GM21529 (cell line): Measurements from ENCODE around the gene GAPDH.
A peak's percentile ranks its signal among the peaks of the same experiment; 100 is the strongest.
"Not testable (repeated sequence)": the region's sequence is repeated elsewhere in the genome, so short reads cannot be mapped to it uniquely, and the experiment has no call there.

ENCODE experiments used
- ATAC-seq: cut with Tn5 transposase; IDR thresholded peaks from one replicate; pipeline ENCODE4 v1.9.1; 2021; ENCODE audit not compliant: unreplicated experiment

The GAPDH gene

DNA sequence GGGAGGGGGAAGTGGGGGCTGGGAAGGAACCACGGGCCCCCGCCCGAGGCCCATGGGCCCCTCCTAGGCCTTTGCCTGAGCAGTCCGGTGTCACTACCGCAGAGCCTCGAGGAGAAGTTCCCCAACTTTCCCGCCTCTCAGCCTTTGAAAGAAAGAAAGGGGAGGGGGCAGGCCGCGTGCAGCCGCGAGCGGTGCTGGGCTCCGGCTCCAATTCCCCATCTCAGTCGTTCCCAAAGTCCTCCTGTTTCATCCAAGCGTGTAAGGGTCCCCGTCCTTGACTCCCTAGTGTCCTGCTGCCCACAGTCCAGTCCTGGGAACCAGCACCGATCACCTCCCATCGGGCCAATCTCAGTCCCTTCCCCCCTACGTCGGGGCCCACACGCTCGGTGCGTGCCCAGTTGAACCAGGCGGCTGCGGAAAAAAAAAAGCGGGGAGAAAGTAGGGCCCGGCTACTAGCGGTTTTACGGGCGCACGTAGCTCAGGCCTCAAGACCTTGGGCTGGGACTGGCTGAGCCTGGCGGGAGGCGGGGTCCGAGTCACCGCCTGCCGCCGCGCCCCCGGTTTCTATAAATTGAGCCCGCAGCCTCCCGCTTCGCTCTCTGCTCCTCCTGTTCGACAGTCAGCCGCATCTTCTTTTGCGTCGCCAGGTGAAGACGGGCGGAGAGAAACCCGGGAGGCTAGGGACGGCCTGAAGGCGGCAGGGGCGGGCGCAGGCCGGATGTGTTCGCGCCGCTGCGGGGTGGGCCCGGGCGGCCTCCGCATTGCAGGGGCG lies at the start of gene GAPDH:
TSS of gene GAPDH (plus strand) at position 595 of the 772 bp plus-strand sequence. CDS start 316 bp downstream, outside the sequence.
- ATAC-seq = peak; percentile 51

- no peak for ATAC-seq
Measured at GRCh38 chr12:6488240-6488639, 46.1 kb upstream of the GAPDH start.

DNA sequence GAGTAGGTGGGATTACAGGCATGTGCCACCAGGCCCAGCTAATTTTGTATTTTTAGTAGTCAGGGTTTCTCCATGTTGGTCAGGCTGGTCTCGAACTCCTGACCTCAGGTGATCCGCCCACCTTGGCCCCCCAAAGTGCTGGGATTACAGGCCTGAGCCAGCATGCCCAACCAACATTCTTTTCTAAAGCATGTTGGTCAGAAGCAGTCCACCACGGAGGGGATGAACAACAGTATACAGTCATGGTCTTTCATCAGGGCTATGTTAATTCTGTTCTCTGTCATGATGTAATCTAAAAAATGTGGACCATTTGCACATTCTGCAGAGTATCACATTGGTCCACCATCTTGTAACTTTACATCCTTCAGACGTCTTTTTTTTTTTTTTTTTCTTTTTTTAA lies 44.9 kb upstream of the GAPDH start:
- ATAC-seq = no peak

DNA sequence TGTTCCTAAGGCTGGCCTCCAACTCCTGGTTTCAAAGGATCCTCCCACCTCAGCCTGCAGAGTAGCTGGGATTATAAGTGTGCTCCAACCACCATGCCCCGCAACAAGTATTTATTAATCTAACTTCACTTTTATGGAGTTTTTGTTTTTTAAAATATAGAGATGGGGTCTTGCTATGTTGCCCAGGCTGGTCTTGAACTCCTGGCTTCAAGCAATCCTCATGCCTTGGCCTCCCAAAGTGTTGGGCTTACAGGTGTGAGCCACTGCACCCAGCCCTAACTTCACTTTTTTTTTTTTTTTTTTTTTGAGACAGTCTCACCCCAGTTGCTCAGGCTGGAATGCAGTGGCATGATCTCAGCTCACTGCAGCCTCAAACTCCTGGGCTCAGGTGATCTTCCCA lies 43.6 kb upstream of the GAPDH start:
- not testable (repeated sequence) for ATAC-seq

DNA sequence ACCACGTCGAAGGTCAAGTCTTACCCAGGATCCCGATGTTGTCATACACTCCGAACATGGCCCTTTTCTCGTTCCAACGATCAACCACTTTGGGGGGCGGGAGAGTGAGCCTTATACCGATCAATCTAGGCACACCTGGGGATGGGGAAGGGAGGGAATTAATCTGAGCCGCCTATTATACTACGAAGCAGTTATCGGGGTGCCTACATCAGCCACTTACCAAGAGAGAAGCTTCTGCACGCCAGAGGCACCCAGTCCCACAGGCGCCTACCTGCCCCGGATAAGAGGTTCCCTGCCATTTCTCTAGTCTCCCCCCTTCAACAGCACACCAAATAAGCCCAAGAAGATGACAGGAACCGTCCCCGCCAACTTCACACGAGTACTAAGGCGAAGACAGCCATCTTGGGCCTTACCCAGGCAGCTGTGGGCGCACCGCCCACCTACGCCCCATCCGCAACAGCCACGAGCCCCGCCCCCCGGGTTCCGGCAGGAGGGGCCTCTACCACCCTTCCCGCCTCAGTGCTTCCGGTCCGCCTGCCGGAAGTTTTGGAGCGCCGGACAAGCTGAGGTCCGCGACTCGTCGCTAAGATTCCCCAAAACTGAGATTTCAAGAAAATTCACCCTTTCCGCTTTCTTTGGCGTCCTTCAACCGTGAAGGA lies 41.4 kb upstream of the GAPDH start, which contains the start of gene MRPL51:
TSS of gene MRPL51 (minus strand) at position 425 of the 659 bp plus-strand sequence. CDS start at position 299, 126 bp downstream.
- ATAC-seq = peak; percentile 54

DNA sequence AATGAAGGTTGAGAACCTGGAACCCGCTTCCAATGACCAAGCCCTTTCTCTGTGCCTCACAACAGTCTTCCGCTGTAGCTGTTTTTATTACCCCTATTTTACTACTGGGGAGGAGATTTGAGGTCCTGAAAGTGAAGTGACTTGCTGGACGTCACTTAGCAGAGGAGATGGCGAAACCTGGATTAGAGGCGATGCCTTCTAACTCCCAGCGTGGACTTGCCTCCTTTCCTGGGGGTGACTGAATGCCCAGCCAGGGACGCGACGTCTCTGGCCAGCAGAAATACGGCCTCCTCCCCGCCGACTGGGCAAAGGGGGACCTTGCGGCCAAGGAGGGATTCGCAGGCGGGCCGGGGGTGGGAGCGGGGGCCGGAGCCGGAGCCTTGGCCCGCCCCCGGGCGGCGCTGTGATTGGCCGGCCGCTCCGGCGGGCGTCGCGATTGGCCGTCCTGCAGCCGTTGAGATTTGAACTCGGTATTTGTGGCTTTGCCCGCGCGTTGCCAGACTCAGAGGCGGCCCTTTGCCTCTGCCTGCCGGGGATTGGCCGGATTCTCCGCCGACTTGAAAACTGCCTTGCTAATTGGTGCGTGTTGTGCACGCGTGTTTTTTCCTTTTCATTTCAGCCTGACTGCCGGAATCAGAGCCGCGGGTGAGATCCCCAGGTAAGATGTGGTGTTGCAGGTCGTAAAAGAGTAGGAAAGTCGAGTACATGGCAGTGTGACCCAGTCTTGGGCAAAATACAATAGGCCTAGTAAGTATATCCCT lies 40.6 kb upstream of the GAPDH start, which contains the start of gene NCAPD2:
TSS of gene NCAPD2 (plus strand) at position 606 of the 761 bp plus-strand sequence. CDS start 997 bp downstream, outside the sequence.
- ATAC-seq = peak; percentile 84

- ATAC-seq = no peak
Measured at GRCh38 chr12:6494258-6494743, 40.0 kb upstream of the GAPDH start.

DNA sequence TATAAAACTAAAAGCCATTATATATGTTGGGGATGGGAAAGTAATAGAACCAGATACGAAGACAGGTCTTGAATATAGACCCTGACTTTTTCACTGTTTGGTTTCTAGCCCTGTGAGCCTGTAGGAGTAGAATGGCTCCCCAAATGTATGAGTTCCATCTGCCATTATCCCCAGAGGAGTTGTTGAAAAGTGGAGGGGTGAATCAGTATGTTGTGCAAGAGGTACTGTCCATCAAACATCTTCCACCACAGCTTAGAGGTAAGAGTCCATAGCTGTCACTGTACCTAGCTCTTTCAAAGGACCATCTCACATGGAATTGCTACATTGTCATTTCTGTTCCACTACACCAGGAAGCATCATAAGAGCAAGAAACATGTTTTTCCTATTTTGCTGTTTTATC lies 39.3 kb upstream of the GAPDH start:
- no peak for ATAC-seq

DNA sequence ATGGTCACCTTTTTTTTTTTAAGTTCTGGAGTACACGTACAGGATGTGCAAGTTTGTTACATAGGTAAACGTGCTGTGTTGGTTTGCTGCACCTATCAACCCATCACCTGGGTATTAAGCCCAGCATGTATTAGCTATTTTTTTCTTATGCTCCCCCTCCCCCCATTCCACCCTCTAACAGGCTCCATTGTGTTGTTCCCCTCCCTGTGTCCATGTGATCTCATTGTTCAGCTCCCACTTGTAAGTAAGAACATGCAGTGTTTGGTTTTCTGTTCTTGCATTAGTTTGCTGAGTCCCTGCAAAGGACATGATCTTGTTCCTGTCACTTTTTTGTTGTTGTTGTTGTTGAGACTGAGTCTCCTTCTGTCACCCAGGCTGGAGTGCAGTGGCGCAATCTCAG lies 37.0 kb upstream of the GAPDH start:
- not testable (repeated sequence) for ATAC-seq

DNA sequence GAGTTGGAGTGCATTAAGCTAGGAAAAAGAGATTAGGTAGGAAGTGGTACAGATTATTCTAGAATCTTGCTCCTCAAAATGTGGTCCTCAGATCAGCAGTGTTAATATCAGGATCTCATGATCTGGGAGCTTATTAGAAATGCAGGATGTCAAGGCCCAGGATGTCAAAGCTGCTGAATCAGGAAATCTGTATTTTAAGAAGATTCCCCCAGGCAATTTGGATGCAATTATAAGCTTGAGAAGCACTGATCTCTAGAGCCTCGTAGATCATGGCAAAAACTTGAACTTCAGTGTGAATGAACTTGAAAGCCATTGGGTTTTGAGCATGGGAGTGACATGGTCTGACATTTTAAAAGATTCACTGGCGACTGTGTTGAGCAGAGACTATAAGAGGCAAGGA lies 33.9 kb upstream of the GAPDH start:
- no peak for ATAC-seq

- ATAC-seq = no peak
Measured at GRCh38 chr12:6507102-6507998, 27.0 kb upstream of the GAPDH start.

GRCh38 chr12:6508087-6508486 lies 26.2 kb upstream of the GAPDH start:
- ATAC-seq = no peak

- no peak for ATAC-seq
Measured at GRCh38 chr12:6520186-6520585, 14.1 kb upstream of the GAPDH start.

DNA sequence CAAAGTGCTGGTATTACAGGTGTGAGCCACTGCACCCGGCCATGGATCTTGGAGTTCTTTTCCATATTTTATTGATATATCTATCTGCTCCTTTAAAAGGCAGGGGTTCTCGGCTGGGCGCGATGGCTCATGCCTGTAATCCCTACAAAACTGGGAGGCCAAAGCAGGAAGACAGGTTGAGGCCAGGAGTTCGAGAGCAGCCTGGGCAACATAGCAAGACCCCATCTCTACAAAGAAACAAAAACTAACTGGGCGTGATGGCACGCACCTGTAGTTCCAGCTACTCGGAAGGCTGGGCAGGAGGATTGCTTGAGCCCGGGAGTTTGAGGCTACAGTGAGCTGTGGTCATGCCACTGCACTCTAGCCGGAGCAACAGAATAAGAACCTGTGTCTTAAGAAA lies 12.1 kb upstream of the GAPDH start:
- ATAC-seq = no peak

DNA sequence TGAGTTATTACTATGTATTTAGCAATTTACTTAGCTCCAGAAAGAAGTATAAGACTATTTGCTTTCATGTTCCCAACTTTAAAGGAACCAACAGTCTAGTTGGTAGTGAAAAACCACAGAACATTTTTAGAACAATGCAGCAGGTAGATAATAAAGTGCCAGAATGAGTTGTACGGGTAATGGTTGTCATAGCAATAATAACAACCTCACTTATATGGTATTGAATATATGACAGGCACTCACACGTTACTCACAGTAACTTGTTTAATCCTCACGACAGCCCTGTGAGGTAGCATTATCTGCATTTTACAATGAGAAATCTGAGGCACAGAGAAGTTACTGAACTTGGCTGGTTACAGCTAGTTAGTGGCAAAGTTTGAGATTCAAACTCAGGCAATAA lies 10.6 kb upstream of the GAPDH start:
- ATAC-seq = no peak

DNA sequence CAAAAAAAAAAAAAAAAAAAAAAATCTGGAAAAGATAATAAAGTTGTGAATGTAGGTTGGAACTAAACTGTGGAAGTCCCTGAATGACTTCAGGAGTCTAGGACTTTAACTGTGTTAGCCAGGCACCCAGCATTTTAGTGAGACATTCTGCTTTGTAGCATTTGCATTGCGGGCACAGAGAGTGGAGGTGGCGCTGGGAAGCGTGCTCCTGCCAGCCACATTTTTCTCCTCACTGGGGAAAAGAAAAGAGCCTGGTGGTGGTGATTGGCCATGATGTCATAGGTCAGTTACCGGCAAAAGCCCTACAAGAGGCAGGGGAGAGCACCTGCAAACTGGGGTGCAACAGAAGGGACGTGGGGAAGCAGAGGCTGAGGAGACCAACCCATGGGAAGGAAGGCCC lies 9.7 kb upstream of the GAPDH start:
- no peak for ATAC-seq

DNA sequence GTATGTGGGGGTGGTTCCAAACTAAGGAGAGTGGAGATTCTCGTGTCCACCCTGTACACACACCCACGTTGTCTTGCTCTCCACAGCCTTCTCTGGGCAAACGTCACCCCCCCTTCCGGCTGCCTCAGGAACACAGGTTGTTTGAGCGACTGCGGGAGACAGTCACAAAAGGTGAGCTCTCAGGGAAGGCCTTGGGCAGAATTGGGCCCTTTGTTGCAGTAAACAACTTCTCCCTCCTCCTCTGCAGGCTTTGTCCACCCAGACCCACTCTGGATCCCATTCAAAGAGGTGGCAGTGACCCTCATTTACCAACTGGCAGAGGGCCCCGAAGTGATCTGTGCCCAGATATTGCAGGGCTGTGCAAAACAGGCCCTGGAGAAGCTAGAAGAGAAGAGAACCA lies 8.1 kb upstream of the GAPDH start:
- ATAC-seq = no peak

GRCh38 chr12:6526766-6527525 lies 7.4 kb upstream of the GAPDH start:
- ATAC-seq = no peak

- no peak for ATAC-seq
Measured at GRCh38 chr12:6527711-6528110, 6.6 kb upstream of the GAPDH start.
